ENCODE measurements around the gene SH3BP4.

- TF ChIP-seq, protein P1, sequence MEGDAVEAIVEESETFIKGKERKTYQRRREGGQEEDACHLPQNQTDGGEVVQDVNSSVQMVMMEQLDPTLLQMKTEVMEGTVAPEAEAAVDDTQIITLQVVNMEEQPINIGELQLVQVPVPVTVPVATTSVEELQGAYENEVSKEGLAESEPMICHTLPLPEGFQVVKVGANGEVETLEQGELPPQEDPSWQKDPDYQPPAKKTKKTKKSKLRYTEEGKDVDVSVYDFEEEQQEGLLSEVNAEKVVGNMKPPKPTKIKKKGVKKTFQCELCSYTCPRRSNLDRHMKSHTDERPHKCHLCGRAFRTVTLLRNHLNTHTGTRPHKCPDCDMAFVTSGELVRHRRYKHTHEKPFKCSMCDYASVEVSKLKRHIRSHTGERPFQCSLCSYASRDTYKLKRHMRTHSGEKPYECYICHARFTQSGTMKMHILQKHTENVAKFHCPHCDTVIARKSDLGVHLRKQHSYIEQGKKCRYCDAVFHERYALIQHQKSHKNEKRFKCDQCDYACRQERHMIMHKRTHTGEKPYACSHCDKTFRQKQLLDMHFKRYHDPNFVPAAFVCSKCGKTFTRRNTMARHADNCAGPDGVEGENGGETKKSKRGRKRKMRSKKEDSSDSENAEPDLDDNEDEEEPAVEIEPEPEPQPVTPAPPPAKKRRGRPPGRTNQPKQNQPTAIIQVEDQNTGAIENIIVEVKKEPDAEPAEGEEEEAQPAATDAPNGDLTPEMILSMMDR (IDR thresholded peaks at IDR 0.05; ENCODE audit: low read depth, low read length, poor library complexity, severe bottlenecking): no peak
- no peak for TF ChIP-seq EZH2phosphoT487 (IDR thresholded peaks at IDR 0.05; ENCODE audit: borderline replicate concordance, low read length)
These were observed 42.9 kb downstream of the SH3BP4 start for GRCh38 chr2:234994438-234995321.
